BE2C (cell line): Measurements from ENCODE around the gene STMN3.
A peak's percentile ranks its signal among the peaks of the same experiment; 100 is the strongest.

ENCODE experiments used
- DNase-seq: peaks from one replicate; pipeline ENCODE4 v3.0.0-alpha.2; 2020
- H3K27me3 ChIP-seq: fragments of 250-450 bp; sonication (Bioruptor Pico); 2 replicates; pipeline ENCODE4 v1.5.1; 2020; ENCODE audit warnings: mild to moderate bottlenecking
- H3K36me3 ChIP-seq: fragments of 250-450 bp; sonication (Bioruptor Pico); 2 replicates; pipeline ENCODE4 v1.5.1; 2020; ENCODE audit warnings: mild to moderate bottlenecking
- H3K4me1 ChIP-seq: fragments of 250-450 bp; sonication (Bioruptor Pico); 2 replicates; pipeline ENCODE4 v1.5.1; 2020
- H3K4me3 ChIP-seq: 2 replicates; pipeline ENCODE4 v1.5.1; 2011; ENCODE audit warnings: low read depth, low read length
- H3K9me3 ChIP-seq: fragments of 250-450 bp; sonication (Bioruptor Pico); 2 replicates; pipeline ENCODE4 v1.5.1; 2020
- CTCF ChIP-seq: IDR thresholded peaks from 2 replicates; pipeline ENCODE4 v1.5.1; 2012; ENCODE audit warnings: mild to moderate bottlenecking, low read depth, low read length

Gene STMN3

GRCh38 chr20:63668351-63668750, 15.1 kb upstream of the STMN3 start:
- Histone ChIP-seq H3K36me3 (peaks cover 46% of the 10 kb centered on the region), H3K4me3 (no peak overlapping the region), H3K27me3 (no peaks in the 10 kb centered on the region), H3K4me1 (peaks cover 12% of the 10 kb centered on the region), H3K9me3 (no peaks in the 10 kb centered on the region)
- DNase-seq = no peak
- no peak for TF ChIP-seq CTCF

DNA sequence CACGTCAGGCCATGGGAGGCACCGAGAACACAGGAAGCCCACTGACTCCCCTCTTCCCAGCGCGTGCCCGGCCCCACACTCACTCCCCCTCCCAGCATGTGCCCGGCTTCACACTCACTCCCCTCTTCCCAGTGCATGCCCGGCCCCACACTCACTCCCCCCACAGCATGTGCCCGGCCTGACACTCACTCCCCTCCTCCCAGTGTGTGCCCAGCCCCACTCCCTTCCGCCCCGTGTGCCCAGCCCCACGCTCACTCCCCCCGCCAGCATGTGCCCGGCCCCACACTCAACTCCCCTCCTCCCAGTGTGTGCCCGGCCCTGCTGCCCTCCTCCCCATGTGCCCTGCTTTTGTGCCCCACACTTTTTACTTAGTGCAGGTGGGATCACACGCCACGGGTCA, 14.6 kb upstream of the STMN3 start:
- peaks cover 49% of the 10 kb centered on the region for H3K36me3 ChIP-seq
- TF ChIP-seq CTCF = no peak
- H3K4me3 ChIP-seq = no peak overlapping the region
- no peaks in the 10 kb centered on the region for H3K9me3 ChIP-seq
- H3K4me1 ChIP-seq = peaks cover 12% of the 10 kb centered on the region
- DNase-seq = no peak
- H3K27me3 ChIP-seq = no peaks in the 10 kb centered on the region

- Histone ChIP-seq H3K9me3 (no peaks in the 10 kb centered on the region), H3K36me3 (peaks cover 59% of the 10 kb centered on the region), H3K4me3 (no peak overlapping the region), H3K4me1 (peaks cover 12% of the 10 kb centered on the region), H3K27me3 (no peaks in the 10 kb centered on the region)
- DNase-seq = no peak
- no peak for TF ChIP-seq CTCF
These were observed 12.5 kb upstream of the STMN3 start for GRCh38 chr20:63665708-63666107.

- peak; percentile 90 for DNase-seq
- Histone ChIP-seq H3K9me3 (no peaks in the 10 kb centered on the region), H3K4me1 (peaks cover 12% of the 10 kb centered on the region), H3K36me3 (peaks cover 62% of the 10 kb centered on the region), H3K4me3 (peak overlapping the region; percentile 17), H3K27me3 (no peaks in the 10 kb centered on the region)
- TF ChIP-seq CTCF = no peak
These were observed 11.8 kb upstream of the STMN3 start for GRCh38 chr20:63664861-63665594.

GRCh38 chr20:63664143-63664851, 11.1 kb upstream of the STMN3 start:
- H3K27me3 ChIP-seq = no peaks in the 10 kb centered on the region
- H3K4me1 ChIP-seq = peaks cover 12% of the 10 kb centered on the region
- TF ChIP-seq CTCF = no peak
- DNase-seq = no peak
- H3K4me3 ChIP-seq = no peak overlapping the region
- no peaks in the 10 kb centered on the region for H3K9me3 ChIP-seq
- H3K36me3 ChIP-seq = peaks cover 62% of the 10 kb centered on the region
